ENCODE measurements around the gene KRT6A. TPM values are rescaled to one million over a fixed set of nuclear protein-coding genes. Genes with fewer than 3 reads are reported as not detected.

The KRT6A gene
- total RNA-seq, 2 donors from 2014 or later = not detected

DNA sequence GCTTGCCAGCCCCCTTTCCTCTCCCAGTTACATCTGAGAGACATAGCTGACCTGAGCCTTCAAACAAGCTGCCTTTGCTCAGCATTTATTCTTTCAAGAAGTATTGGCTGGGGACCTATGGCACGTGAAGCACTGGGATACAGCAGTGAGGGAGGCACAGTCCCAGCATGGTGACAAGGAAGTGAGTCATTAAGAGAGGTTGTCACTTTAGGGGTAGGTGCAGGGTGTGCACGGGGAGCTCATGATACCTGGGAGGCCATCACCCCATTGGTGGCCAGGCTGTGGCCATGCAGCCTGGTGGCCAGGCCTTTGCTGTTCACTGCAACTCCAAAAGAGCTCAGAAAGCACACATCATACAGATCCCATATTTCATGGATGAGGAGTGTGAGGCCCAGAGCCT lies 53.2 kb downstream of the KRT6A start:
- Mint-ChIP-seq H3K4me1 (ENCODE audit: low read depth) (no peaks in the 10 kb centered on the region), H3K36me3 (ENCODE audit: insufficient read depth in 2 of 2) (no peaks in the 10 kb centered on the region), H3K4me3 (no peak overlapping the region), H3K9me3 (no peaks in the 10 kb centered on the region), H3K27ac (no peak overlapping the region), H3K27me3 (ENCODE audit: low read depth) (peaks cover 50% of the 10 kb centered on the region)
- DNase-seq = no peak
- no peak for ATAC-seq (replicated peaks in 1 of 2)

DNA sequence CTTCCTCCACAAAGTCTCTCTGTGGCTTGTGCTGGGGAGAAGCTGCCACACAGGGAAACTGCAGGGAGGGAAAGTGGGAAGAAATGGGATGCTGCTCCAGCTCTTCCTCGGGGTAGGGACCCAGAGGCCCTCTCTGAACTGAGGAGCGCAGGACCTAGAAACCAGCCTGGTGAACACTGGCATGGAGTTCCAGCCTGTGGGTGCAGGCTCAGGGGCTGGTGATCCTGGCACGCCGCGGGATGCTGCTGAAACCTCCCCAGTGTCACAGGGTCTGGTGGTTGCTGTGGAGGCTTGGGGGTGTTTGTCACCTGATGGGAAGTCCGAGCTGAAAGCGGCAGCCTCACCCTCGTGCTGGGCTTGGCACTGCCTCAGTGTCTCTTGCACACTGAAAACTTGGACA lies 53.6 kb downstream of the KRT6A start:
- no peaks in the 10 kb centered on the region for H3K36me3 Mint-ChIP-seq (ENCODE audit: insufficient read depth in 2 of 2)
- no peak overlapping the region for H3K27ac Mint-ChIP-seq
- H3K4me3 Mint-ChIP-seq = no peak overlapping the region
- ATAC-seq (replicated peaks in 1 of 2) = no peak
- H3K27me3 Mint-ChIP-seq (ENCODE audit: low read depth) = peaks cover 49% of the 10 kb centered on the region
- no peak for DNase-seq
- H3K9me3 Mint-ChIP-seq = no peaks in the 10 kb centered on the region
- no peaks in the 10 kb centered on the region for H3K4me1 Mint-ChIP-seq (ENCODE audit: low read depth)

DNA sequence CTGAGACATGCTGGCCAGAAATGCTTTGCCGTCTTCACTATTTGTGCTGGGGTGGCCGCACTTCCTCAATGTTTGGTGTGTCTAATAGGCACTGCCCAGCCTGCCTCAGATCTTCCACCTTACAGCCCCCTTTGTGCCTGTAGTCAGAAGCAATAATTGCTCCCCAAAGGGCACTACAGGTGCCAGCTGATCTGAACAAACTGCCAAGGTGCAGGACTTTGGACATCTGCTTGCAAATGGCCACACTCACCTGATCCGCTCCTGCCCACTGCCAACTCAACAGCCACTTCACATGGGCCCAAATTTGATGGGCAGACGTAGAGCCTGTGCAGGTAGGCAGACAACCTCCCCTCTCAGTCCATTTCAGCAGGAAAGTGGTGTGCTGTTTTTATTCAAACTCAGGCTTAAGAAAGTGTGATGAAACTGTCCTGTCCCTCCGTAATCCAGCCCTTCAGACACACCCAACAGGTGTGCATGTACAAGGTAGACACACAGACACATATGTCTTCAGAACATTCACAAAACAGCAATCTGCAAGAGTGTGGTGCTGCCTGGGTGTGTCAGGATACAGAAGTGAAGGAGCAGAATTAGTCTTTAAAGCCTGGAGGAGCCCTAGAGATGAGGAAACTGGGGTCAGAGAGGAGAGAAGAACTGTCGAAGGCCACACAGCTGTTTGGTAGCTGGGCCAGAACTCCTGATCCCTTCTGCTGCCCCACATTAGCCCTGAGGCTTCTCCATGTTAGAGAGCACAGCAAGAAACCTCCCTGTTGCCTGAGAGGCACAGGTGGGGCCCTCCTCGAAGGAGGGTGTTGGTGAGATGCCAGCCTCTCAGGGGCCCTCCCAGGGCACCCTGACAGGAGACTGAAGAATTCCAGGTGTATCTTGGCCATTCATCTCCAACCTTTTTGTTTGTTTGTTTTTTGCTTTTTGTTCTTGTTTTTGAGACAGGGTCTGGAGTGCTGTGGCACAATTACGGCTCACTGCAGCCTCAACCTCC lies 54.5 kb downstream of the KRT6A start:
- DNase-seq (no peak), ATAC-seq (replicated peaks in 1 of 2) (no peak)
- Mint-ChIP-seq H3K27me3 (ENCODE audit: low read depth) (peaks cover 41% of the 10 kb centered on the region), H3K4me3 (no peak overlapping the region), H3K4me1 (ENCODE audit: low read depth) (no peaks in the 10 kb centered on the region), H3K27ac (no peak overlapping the region), H3K36me3 (ENCODE audit: insufficient read depth in 2 of 2) (no peaks in the 10 kb centered on the region), H3K9me3 (no peaks in the 10 kb centered on the region)

DNA sequence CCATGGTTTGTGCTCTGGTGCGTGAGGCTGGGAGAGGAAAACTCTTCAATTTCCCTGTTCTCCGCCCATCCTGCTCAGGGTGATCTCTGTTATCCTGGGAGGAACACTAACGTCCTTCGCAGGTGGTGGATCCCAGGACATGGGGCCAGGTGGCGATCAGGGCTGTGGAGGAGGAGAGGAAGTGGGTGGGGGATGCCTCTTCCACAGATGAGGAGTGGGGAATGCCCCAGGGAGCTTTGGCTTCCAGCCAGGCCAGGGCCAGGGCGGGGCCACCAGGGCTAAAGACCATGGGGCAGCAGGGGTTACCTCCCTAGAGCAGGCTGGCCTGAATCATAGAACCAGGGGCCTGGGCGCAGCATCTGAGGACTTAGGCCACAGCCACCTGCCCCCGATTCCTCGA lies 55.5 kb downstream of the KRT6A start:
- Mint-ChIP-seq H3K27me3 (ENCODE audit: low read depth) (peaks cover 30% of the 10 kb centered on the region), H3K27ac (no peak overlapping the region), H3K36me3 (ENCODE audit: insufficient read depth in 2 of 2) (no peaks in the 10 kb centered on the region), H3K4me1 (ENCODE audit: low read depth) (no peaks in the 10 kb centered on the region), H3K4me3 (no peak overlapping the region), H3K9me3 (no peaks in the 10 kb centered on the region)
- ATAC-seq (replicated peaks in 1 of 2) (no peak), DNase-seq (no peak)

Other genes starting within 250 kb of the KRT6A start
- under 1 TPM; 0.82 to 1.00 TPM for gene KRT86, start 218.6 kb downstream of the KRT6A start, total RNA-seq
- gene KRT81, start 201.7 kb downstream of the KRT6A start, total RNA-seq = not detected
- not detected for gene KRT83, start 171.9 kb downstream of the KRT6A start, total RNA-seq
- gene KRT85, start 125.8 kb downstream of the KRT6A start, total RNA-seq = not detected
- gene KRT84, start 107.6 kb downstream of the KRT6A start, total RNA-seq = not detected
- gene KRT82, start 86.9 kb downstream of the KRT6A start, total RNA-seq = not detected
- gene KRT75, start 58.9 kb downstream of the KRT6A start, total RNA-seq = not detected
- not detected for gene KRT6B, start 41.1 kb downstream of the KRT6A start, total RNA-seq
- gene KRT6C, start 19.5 kb downstream of the KRT6A start, total RNA-seq = not detected
- not detected for gene KRT5, start 27.1 kb upstream of the KRT6A start, total RNA-seq
- not detected for gene KRT71, start 59.9 kb upstream of the KRT6A start, total RNA-seq
- gene KRT74, start 80.6 kb upstream of the KRT6A start, total RNA-seq = under 1 TPM in 1 of 2 donors, not detected in 1; 0.12 TPM
- gene KRT72, start 108.2 kb upstream of the KRT6A start, total RNA-seq = 1 to 10 TPM in 1 of 2 donors, under 1 TPM in 1; 0.31 to 2.3 TPM
- 1 to 10 TPM in 1 of 2 donors, under 1 TPM in 1; 0.36 to 1.3 TPM for gene KRT73, start 125.3 kb upstream of the KRT6A start, total RNA-seq
- gene KRT2, start 159.0 kb upstream of the KRT6A start, total RNA-seq = not detected
- gene KRT1, start 187.2 kb upstream of the KRT6A start, total RNA-seq = not detected
- not detected for gene KRT77, start 210.3 kb upstream of the KRT6A start, total RNA-seq

Data from activated T-cell treated with anti-CD3 and anti-CD28 coated beads, Interleukin-2, amount 50 U/mL, for 72 hours (primary cell).